Fibroblast of villous mesenchyme (primary cell): ENCODE data around the gene EGFL7. TPM values are rescaled to one million over a fixed set of nuclear protein-coding genes. Genes with fewer than 3 reads are reported as not detected.

ENCODE experiments used
- DNase-seq: peaks from one replicate; pipeline ENCODE4 v3.0.0-alpha.2; 2010; ENCODE audit warnings: low read depth
- H3K4me3 ChIP-seq: 2 replicates; pipeline ENCODE4 v1.5.1; 2011; ENCODE audit warnings: low read depth, mild to moderate bottlenecking, low read length
- CTCF ChIP-seq: IDR thresholded peaks from 2 replicates; pipeline ENCODE4 v1.5.1; 2012; ENCODE audit warnings: low read depth, mild to moderate bottlenecking, low read length; ENCODE audit not compliant: insufficient read depth
- total RNA-seq: library from RNA; depleted of rRNA; stranded (reverse); fragments of >200 nt; gene quantifications from 2 replicates; pipeline ENCODE4 v1.2.3, GENCODE V29; 2012

Gene EGFL7
- total RNA-seq, 1 donor: 9.9 TPM

GRCh38 chr9:136621019-136621733 lies 41.5 kb upstream of the EGFL7 start:
- no peak for DNase-seq
- no peak for TF ChIP-seq CTCF
- H3K4me3 ChIP-seq: no peak overlapping the region

GRCh38 chr9:136621734-136622093 lies 41.0 kb upstream of the EGFL7 start:
- no peak for TF ChIP-seq CTCF
- no peak for DNase-seq
- H3K4me3 ChIP-seq: no peak overlapping the region

GRCh38 chr9:136622538-136622948 lies 40.2 kb upstream of the EGFL7 start:
- H3K4me3 ChIP-seq: no peak overlapping the region

GRCh38 chr9:136623016-136623841 lies 39.5 kb upstream of the EGFL7 start:
- no peak for TF ChIP-seq CTCF
- no peak for DNase-seq
- H3K4me3 ChIP-seq: no peak overlapping the region

More at GRCh38 chr9:136622538-136622948, 40.2 kb upstream of the EGFL7 start:
- DNase-seq: no peak
- TF ChIP-seq CTCF: no peak

- H3K4me3 ChIP-seq: no peak overlapping the region
- no peak for TF ChIP-seq CTCF
- DNase-seq: no peak
These were observed 38.9 kb upstream of the EGFL7 start for GRCh38 chr9:136623842-136624183.

GRCh38 chr9:136624184-136624951 lies 38.3 kb upstream of the EGFL7 start:
- no peak overlapping the region for H3K4me3 ChIP-seq
- TF ChIP-seq CTCF: no peak
- DNase-seq: no peak
